Right cardiac atrium (tissue), 5 donors: ENCODE data around the gene CHRNE. TPM values are rescaled to one million over a fixed set of nuclear protein-coding genes. Genes with fewer than 3 reads are reported as not detected.

Experiments
- ATAC-seq, 2 donors: fragments of 200-7000 bp; cut with Tn5 transposase; one replicate each; pipeline versions ENCODE4 v1.8.0 to v1.9.1; 2020; ENCODE audit warnings: moderate library complexity in 2 of 2, mild to moderate bottlenecking in 1 of 2
- DNase-seq, 3 donors: peaks; one replicate each; pipeline ENCODE4 v3.0.0-alpha.2; 2020
- H3K27ac ChIP-seq: one replicate; pipeline ENCODE4 v1.5.1; 2013; ENCODE audit warnings: mild to moderate bottlenecking, low read length, control low read depth, moderate library complexity
- H3K27me3 ChIP-seq: one replicate; pipeline ENCODE4 v1.6.1; 2013; ENCODE audit not compliant: control insufficient read depth, insufficient read depth
- H3K4me1 ChIP-seq: one replicate; pipeline ENCODE4 v1.6.1; 2013; ENCODE audit warnings: low read length; ENCODE audit not compliant: control insufficient read depth, insufficient read depth
- H3K4me3 ChIP-seq: one replicate; pipeline ENCODE4 v1.5.1; 2013; ENCODE audit warnings: low read length, control low read depth
- H3K9me3 ChIP-seq: one replicate; pipeline ENCODE4 v1.6.1; 2013; ENCODE audit warnings: low read length; ENCODE audit not compliant: control insufficient read depth
- WGBS: extraction: QIAGEN DNeasy Blood & Tissue Kit; methylation state at CpG from one replicate; pipeline ENCODE4 v1.1.7; 2013; 5-methylcytosine and 5-hydroxymethylcytosine counted together
- intact Hi-C, 4 donors: fragments of 100-400 bp; cut with DNase I; formaldehyde crosslinking; loops; one replicate each; pipeline versions ENCODE4 v1.11.0 to v1.14.0; 2022 to 2023
- polyA plus RNA-seq: library from polyadenylated mRNA; stranded (reverse); fragments of 200-250 nt; gene quantifications from one replicate; pipeline ENCODE4 v1.2.3, GENCODE V29; 2013
- total RNA-seq, 4 donors: library from RNA; stranded (reverse); fragmentation: NEBNext Ultra II Directional; extraction: Animal tissue kit (Norgen Biotek cat#: 25700); gene quantifications; one replicate each; pipeline ENCODE4 v1.2.1, GENCODE V29; 2021
- donor health status: healthy with polysubstance abuse.
- donor health status: DM: no; HTN: yes; CAD: no.
- donor health status: DM: no; HTN: no; CAD: no.
- donor health status: DM: no; HTN: yes; CAD: no; lungs with severe emphysema.
- donor health status: DM: yes; HTN: yes; CAD: no.

Gene CHRNE
- total and polyA plus RNA-seq, 5 donors = 57.6 to 106 (median 66.7) TPM

- Histone ChIP-seq H3K4me1 (peaks cover 6% of the 10 kb centered on the region), H3K27me3 (no peaks in the 10 kb centered on the region), H3K27ac (peak overlapping the region; percentile 98), H3K9me3 (no peaks in the 10 kb centered on the region), H3K4me3 (peak overlapping the region; percentile 84)
- DNase-seq = peak in 1 of 3 donors; percentile 71
- intact Hi-C loops = loop anchor here in 1 of 4 donors (10.0 kb wide), 1 partner anchor 45 kb away; the partner anchor contains the start of gene CAMTA2
- peak in 1 of 2 donors; percentile 4 for ATAC-seq
- WGBS = 1% methylated on average over 16 of the region's 16 CpGs
Measured at GRCh38 chr17:4939546-4939795, 36.6 kb upstream of the CHRNE start.

- WGBS = 44% methylated on average over 19 of the region's 19 CpGs
Measured at GRCh38 chr17:4938688-4939545, 36.0 kb upstream of the CHRNE start.

GRCh38 chr17:4938069-4938491, 35.2 kb upstream of the CHRNE start:
- intact Hi-C loops = loop anchor here in 1 of 4 donors (10.0 kb wide), 1 partner anchor 47 kb away; the partner anchor contains the start of gene CAMTA2
- H3K4me3 ChIP-seq = no peak overlapping the region
- 85% methylated on average over 11 of the region's 11 CpGs for WGBS

More at GRCh38 chr17:4938688-4939545, 36.0 kb upstream of the CHRNE start:
- H3K4me1 ChIP-seq = peaks cover 10% of the 10 kb centered on the region
- H3K9me3 ChIP-seq = no peaks in the 10 kb centered on the region
- DNase-seq (peak in 2 of 3 donors; percentile 63), ATAC-seq (no peak)
- peak overlapping the region; percentile 98 for H3K27ac ChIP-seq
- peak overlapping the region; percentile 84 for H3K4me3 ChIP-seq
- intact Hi-C loops = loop anchor here in 1 of 4 donors (10.0 kb wide), 1 partner anchor 46 kb away; the partner anchor contains the start of gene CAMTA2
- no peaks in the 10 kb centered on the region for H3K27me3 ChIP-seq

DNA sequence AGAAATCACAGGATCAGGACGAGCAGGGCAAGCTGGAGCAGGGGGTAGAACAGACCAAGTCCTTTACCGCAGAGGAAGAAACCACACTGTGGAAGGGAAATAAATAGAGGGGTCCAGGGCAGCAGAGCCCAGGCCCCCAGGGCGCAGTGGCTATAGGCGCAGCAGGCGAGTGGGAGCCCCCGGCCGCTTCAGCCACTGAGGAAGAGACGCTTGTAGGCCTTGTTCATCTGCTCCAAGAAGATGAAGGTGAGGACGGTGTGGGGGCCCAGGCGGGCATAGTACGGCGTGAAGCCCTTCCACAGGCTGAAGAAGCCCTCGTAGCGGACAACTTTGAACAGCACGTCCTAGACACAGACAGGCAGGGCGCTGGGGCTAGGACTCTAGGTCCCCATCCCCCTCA, 34.7 kb upstream of the CHRNE start:
- Histone ChIP-seq H3K27ac (no peak overlapping the region), H3K27me3 (no peaks in the 10 kb centered on the region), H3K4me3 (no peak overlapping the region), H3K4me1 (peaks cover 11% of the 10 kb centered on the region), H3K9me3 (no peaks in the 10 kb centered on the region)
- WGBS = 90% methylated on average over 16 of the region's 16 CpGs
- DNase-seq = no peak
- no peak for ATAC-seq
- intact Hi-C loops = loop anchor here in 1 of 4 donors (10.0 kb wide), 1 partner anchor 47 kb away; the partner anchor contains the start of gene CAMTA2

More at GRCh38 chr17:4938069-4938491, 35.2 kb upstream of the CHRNE start:
- ATAC-seq (no peak), DNase-seq (peak in 2 of 3 donors; percentile 55 to 67)
- Histone ChIP-seq H3K9me3 (no peaks in the 10 kb centered on the region), H3K27me3 (no peaks in the 10 kb centered on the region), H3K27ac (no peak overlapping the region), H3K4me1 (peaks cover 11% of the 10 kb centered on the region)

DNA sequence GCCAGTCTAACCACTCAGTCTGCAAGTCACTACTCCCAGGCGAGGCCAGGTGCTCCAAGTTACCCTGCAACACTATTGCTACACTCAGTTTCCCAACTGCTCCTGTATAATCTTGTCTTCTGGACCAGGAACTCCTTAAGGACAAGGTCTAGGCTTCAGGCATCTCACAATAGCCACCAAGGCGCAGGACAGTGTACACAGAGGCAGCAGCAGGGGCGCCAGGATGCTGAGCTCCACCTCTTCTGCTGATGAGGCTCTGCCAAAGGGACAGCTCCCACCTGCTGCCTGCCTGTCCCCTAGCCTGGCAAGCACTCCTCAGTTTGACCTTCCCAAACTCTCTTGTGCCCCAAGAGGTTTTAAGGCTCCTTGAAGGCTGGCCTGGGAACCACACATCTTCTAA, 33.5 kb upstream of the CHRNE start:
- no peak for DNase-seq
- no peak overlapping the region for H3K27ac ChIP-seq
- ATAC-seq = no peak
- H3K4me1 ChIP-seq = peaks cover 11% of the 10 kb centered on the region
- H3K4me3 ChIP-seq = no peak overlapping the region
- no peaks in the 10 kb centered on the region for H3K27me3 ChIP-seq
- H3K9me3 ChIP-seq = no peaks in the 10 kb centered on the region
- intact Hi-C loops = loop anchor here in 1 of 4 donors (10.0 kb wide), 1 partner anchor 48 kb away; the partner anchor contains the start of gene CAMTA2
- 87% methylated on average over 3 of the region's 3 CpGs for WGBS

- ATAC-seq (no peak), DNase-seq (no peak)
- Histone ChIP-seq H3K4me1 (peaks cover 9% of the 10 kb centered on the region), H3K4me3 (no peak overlapping the region), H3K9me3 (no peaks in the 10 kb centered on the region), H3K27ac (no peak overlapping the region), H3K27me3 (no peaks in the 10 kb centered on the region)
- intact Hi-C loops = loop anchor here in 1 of 4 donors (10.0 kb wide), 1 partner anchor 49 kb away; the partner anchor contains the start of gene CAMTA2
Measured at GRCh38 chr17:4935650-4936049, 32.8 kb upstream of the CHRNE start.

DNA sequence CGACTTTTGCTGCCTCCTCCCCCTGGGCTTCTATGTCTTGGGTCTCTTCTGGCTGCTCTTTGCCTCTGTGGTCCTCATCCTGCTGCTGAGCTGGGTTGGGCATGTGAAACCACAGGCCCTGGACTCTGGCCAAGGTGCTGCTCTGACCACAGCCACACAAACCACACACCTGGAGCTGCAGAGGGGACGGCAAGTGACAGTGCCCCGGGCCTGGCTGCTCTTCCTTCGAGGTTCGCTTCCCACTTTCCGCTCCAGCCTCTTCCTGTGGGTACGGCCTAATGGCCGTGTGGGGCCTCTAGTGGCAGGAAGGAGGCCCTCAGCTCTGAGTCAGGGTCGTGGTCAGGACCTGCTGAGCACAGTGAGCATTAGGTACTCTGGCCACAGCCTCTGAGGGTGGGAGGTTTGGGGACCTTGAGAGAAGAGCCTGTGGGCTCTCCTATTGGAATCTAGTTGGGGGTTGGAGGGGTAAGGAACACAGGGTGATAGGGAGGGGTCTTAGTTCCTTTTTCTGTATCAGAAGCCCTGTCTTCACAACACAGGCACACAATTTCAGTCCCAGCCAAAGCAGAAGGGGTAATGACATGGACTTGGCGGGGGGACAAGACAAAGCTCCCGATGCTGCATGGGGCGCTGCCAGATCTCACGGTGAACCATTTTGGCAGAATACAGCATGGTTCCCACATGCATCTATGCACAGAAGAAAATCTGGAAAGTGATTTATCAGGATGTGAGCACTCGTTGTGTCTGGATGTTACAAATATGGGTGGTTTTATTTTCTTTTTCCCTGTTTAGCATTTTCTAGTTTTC, 31.5 kb upstream of the CHRNE start:
- intact Hi-C loops = loop anchor here in 1 of 4 donors (10.0 kb wide), 1 partner anchor 50 kb away; the partner anchor contains the start of gene CAMTA2
- Histone ChIP-seq H3K27ac (peak overlapping the region; percentile 66), H3K9me3 (no peaks in the 10 kb centered on the region), H3K27me3 (no peaks in the 10 kb centered on the region), H3K4me3 (no peak overlapping the region), H3K4me1 (peaks cover 9% of the 10 kb centered on the region)
- WGBS = 17% methylated on average over 14 of the region's 14 CpGs
- DNase-seq = peak in 2 of 3 donors; percentile 67 to 79
- peak; percentile 28 to 38 for ATAC-seq

GRCh38 chr17:4933646-4934045, 30.7 kb upstream of the CHRNE start:
- no peak for ATAC-seq
- no peak overlapping the region for H3K4me3 ChIP-seq

DNA sequence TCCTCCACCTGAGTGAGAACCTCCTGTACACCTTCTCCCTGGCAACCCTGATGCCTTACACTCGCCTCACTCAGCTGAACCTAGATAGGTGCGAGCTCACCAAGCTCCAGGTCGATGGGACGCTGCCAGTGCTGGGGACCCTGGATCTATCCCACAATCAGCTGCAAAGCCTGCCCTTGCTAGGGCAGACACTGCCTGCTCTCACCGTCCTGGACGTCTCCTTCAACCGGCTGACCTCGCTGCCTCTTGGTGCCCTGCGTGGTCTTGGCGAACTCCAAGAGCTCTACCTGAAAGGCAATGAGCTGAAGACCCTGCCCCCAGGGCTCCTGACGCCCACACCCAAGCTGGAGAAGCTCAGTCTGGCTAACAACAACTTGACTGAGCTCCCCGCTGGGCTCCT, 29.9 kb upstream of the CHRNE start:
- H3K4me1 ChIP-seq = peaks cover 5% of the 10 kb centered on the region
- DNase-seq = no peak
- intact Hi-C loops = loop anchor here in 1 of 4 donors (10.0 kb wide), 1 partner anchor 52 kb away; the partner anchor contains the start of gene CAMTA2

More at GRCh38 chr17:4933646-4934045, 30.7 kb upstream of the CHRNE start:
- intact Hi-C loops = loop anchor here in 1 of 4 donors (10.0 kb wide), 1 partner anchor 51 kb away; the partner anchor contains the start of gene CAMTA2
- H3K27me3 ChIP-seq = no peaks in the 10 kb centered on the region
- DNase-seq = no peak
- H3K9me3 ChIP-seq = no peaks in the 10 kb centered on the region
- peaks cover 6% of the 10 kb centered on the region for H3K4me1 ChIP-seq
- H3K27ac ChIP-seq = peak overlapping the region; percentile 66
- 80% methylated on average over 16 of the region's 16 CpGs for WGBS

DNA sequence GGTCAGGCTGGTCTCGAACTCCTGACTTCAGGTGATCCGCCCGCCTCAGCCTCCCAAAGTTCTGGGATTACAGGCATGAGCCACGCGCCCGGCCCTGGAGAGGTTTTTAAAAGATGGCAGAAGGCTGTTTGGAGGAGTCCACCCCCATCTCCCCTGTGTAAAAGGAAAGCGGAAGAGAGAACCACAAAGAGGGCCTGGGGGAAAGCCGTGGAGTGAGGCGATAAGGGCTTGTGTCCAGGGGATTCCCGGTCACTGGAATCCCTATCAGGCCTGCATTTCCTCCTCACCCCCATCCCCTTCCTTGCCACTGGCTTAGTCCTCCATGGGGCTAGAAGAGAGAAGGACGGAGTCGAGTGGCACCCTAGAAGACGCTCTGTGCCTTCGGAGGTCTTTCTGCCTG, 29.1 kb upstream of the CHRNE start, which contains the start of gene GP1BA:
Gene GP1BA, plus strand, starts transcription at position 315 of the 400 bp plus-strand sequence. CDS start 328 bp downstream, outside the sequence.
- no peak for ATAC-seq
- WGBS = 54% methylated on average over 14 of the region's 14 CpGs

More for the DNA sequence above, 29.9 kb upstream of the CHRNE start:
- WGBS = 95% methylated on average over 12 of the region's 12 CpGs
- Histone ChIP-seq H3K4me3 (no peak overlapping the region), H3K9me3 (no peaks in the 10 kb centered on the region), H3K27me3 (no peaks in the 10 kb centered on the region), H3K27ac (no peak overlapping the region)
- no peak for ATAC-seq

More for the DNA sequence above, 29.1 kb upstream of the CHRNE start, which contains the start of gene GP1BA:
- Histone ChIP-seq H3K27me3 (no peaks in the 10 kb centered on the region), H3K4me3 (no peak within 1 kb of the TSS), H3K9me3 (no peaks in the 10 kb centered on the region), H3K27ac (no peak within 1 kb of the TSS), H3K4me1 (peaks cover 5% of the 10 kb centered on the region)
- intact Hi-C loops = loop anchor here in 1 of 4 donors (10.0 kb wide), 1 partner anchor 53 kb away; the partner anchor contains the start of gene CAMTA2
- DNase-seq = no peak
